ENCODE measurements around the gene WDR27.

Gene WDR27

DNA sequence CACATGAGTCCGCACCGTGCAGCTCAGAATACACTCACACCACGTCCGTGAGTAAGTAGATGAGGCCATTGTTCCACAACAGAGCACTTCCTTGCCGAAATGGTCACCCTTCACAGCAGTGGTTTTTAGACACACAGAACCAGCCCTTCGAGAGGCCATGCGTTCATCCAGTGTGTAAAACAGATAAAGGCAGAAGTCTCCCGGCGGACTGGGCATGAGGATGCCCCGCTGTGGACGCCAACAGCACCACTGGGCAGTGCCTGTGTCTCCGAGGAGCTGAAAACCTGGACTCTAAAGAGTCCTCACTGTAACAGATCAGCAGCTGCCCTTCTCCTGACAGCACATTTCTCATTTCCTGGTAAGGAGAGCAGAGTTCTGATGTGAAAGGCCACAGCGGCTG lies 75.2 kb downstream of the WDR27 start:
- TF ChIP-seq GATA3 (IDR thresholded peaks at IDR 0.05; ENCODE audit: low read depth, low read length) (no peak), GATA2 (IDR thresholded peaks at IDR 0.05; ENCODE audit: low read depth, low read length) (no peak)

DNA sequence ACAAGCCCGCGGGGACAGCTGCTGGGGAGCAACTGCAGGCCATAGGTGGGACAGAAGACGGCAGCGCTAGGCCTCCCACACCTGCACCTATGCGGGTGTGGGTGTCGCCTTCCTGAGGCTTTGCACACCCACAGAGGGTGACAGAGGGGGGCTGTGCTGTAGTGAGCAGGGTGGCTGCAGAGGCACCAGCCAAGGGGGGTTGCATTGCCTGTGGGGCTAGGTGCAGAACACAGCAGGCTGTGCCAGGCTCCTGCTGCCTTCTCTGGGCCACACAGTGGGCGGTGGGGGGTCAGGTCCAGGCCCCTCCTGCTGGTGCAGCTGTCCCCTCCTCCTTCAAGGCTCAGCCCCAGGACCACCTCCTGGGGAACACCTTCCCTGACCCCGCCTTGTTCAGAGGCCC lies 75.7 kb downstream of the WDR27 start:
- TF ChIP-seq GATA3 (IDR thresholded peaks at IDR 0.05; ENCODE audit: low read depth, low read length) (no peak), GATA2 (IDR thresholded peaks at IDR 0.05; ENCODE audit: low read depth, low read length) (no peak)

DNA sequence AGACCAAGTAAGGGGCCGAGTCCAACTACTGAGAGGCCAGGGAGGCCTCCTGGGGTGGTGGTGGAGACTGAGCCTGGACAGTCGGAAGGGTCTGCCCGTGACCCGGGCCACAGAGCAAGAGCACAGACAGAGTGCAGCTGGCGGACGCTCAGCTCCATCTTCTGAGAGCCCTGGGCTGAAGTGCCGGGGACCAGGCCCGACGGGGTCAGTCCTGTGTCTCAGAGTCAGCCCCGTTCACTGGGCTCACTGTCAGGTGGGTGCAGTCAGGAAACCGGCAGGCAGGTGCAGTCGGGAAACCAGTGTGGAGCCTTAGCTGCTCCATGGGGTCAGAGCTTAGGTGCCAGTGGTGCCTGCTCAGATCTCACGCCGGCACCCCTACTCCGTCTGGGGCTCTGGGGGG lies 76.5 kb downstream of the WDR27 start:
- TF ChIP-seq GATA3 (IDR thresholded peaks at IDR 0.05; ENCODE audit: low read depth, low read length) (no peak), GATA2 (IDR thresholded peaks at IDR 0.05; ENCODE audit: low read depth, low read length) (no peak)

DNA sequence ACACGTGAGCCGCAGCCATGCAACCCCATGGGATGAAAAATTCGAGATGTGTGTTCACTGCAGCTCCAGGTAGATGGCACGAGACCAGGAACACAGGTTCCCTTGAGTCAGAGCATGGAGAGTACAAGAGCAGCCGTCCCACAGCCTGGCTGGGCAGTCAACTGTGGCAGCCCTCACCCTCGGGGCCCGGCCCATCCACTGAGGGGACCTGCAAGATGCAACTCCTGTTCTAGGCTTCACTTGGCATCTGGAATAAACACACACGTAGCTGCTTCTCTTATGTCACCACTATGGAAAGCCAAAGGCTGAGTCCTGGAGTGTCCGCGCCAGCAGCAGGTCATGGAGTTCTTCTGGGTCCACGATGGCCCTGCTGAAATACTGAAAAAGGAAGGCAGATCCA lies 77.0 kb downstream of the WDR27 start:
- TF ChIP-seq GATA3 (IDR thresholded peaks at IDR 0.05; ENCODE audit: low read depth, low read length) (no peak), GATA2 (IDR thresholded peaks at IDR 0.05; ENCODE audit: low read depth, low read length) (no peak)

DNA sequence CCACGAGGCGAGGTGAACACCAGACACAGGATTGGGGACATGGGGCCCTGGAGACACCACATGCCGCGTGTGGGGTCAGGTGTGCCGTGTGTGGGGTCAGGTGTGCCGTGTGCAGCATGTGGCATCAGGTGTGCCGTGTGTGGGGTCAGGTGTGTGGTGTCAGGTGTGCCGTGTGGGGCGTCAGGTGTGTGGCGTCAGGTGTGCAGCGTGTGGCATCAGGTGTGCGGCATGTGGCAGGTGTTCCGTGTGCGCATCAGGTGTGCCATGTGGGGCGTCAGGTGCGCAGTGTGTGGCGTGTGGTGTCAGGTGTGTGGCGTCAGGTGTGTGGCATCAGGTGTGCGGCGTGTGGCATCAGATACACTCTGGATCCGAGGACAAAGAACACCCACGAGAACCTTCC lies 77.9 kb downstream of the WDR27 start:
- no peak for TF ChIP-seq GATA2 (IDR thresholded peaks at IDR 0.05; ENCODE audit: low read depth, low read length)
- TF ChIP-seq GATA3 (IDR thresholded peaks at IDR 0.05; ENCODE audit: low read depth, low read length): no peak

DNA sequence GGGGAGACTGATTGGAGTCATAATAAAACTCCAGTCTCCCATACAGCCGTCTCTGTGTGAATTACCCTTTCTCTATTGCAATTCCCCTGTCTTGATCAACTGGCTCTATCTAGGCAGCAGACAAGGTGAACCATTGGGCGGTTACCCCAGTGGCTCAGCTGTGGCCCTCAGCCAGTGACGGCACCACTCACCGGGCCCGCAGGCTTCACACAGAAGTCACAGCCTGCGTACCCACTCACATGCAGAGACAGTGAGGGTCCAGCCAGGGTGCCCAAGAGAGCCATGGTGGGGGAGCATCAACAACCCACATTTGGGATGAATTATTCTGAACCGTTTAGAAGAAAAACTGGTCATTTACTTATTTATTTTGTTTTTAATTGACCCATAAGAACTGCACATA lies 78.5 kb downstream of the WDR27 start:
- TF ChIP-seq GATA2 (IDR thresholded peaks at IDR 0.05; ENCODE audit: low read depth, low read length) (no peak), GATA3 (IDR thresholded peaks at IDR 0.05; ENCODE audit: low read depth, low read length) (no peak)

DNA sequence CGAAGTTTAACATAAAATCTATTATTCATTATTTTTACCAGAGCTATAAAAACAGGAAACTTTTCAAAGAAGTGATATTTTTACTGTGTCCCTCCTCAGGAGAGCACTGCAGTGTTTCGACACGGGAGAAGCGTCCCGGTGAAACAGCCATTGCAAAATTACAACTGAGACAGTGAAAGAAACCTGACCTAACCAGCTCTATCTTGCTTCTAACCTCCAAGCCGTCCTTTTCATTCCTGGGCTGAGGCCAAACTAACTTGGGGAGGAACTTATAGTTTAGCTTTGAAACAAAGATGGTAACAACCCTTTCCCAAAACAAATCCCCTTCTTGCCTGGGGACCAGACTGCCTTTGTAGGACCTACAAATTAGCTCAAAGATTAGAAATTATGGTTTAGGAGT lies 79.2 kb downstream of the WDR27 start:
- TF ChIP-seq GATA2 (IDR thresholded peaks at IDR 0.05; ENCODE audit: low read depth, low read length) (no peak), GATA3 (IDR thresholded peaks at IDR 0.05; ENCODE audit: low read depth, low read length) (no peak)

DNA sequence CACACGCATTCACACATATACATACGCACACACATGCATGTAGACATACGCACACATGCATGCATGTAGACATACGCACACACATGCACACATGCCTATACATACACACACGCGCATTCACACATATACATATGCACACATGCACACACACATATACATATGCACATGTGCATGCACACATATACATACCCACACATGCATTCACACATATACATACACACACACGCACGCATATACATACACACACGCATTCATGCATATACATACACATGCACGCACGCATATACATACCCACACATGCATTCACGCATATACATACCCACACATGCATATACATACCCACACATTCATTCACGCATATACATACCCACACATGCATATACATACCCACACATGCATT lies 80.5 kb downstream of the WDR27 start:
- TF ChIP-seq GATA3 (IDR thresholded peaks at IDR 0.05; ENCODE audit: low read depth, low read length) (no peak), GATA2 (IDR thresholded peaks at IDR 0.05; ENCODE audit: low read depth, low read length) (no peak)

DNA sequence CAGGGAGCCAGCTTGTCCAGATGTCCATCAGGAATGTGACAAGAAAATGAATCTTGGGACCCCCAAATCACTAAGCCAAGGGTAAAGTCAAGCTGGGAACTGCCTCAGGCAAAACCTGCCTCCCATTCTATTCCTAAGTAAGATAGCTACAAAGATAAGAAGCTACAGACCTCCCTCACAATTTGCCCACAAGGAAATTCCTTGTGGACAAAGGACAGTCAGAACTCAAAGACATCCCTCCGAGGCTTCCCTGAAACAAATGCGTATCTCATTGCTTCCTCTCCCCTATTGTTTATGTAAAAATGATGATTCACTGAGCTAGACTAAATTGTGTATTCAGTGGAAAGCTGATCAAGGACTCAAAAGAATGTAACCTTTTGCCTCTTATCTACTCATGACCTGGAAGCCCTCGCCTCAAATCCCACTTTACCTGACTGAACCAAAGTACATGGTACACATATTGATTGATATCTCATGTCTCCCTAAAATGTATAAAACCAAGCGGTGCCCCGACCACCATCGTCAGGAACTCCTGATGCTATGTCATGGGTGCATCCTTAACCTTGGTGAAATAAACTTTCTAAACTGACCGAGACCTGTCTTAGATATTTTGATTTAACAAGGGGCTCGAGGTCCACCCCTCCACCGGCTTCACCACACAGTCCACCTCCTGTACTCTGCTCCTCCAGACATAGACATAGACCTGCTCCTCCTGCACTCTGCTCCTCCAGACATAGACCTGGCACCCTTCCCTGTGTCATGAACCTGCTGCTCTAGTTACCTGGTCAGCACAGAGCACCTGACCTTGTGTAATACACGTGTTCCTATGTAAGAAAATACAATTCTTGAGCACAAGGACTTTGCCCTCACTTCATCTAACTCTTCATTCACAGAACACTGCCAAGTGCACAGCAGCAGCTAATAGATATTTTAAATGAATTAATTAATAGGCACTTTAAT lies 81.4 kb downstream of the WDR27 start:
- TF ChIP-seq GATA3 (IDR thresholded peaks at IDR 0.05; ENCODE audit: low read depth, low read length) (no peak), GATA2 (IDR thresholded peaks at IDR 0.05; ENCODE audit: low read depth, low read length) (no peak)

DNA sequence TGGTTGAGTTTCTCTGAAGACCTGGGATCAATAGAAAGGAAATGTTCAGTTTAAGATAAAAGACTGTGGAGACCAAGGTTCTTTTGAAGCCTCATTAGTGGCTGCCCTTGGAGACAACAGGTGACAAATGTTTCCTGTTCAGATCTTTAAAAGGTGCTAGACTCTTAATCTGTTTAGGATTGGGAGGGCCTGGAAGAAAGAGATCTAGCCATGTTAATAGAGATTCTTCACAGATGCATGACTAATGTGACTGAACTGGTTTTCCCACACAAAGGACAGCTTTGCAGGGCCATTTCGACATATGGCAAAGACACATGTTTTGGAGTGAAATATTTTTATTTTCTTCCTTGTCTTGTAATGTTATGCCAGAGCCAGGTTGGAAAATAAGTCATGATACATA lies 82.2 kb downstream of the WDR27 start:
- TF ChIP-seq GATA2 (IDR thresholded peaks at IDR 0.05; ENCODE audit: low read depth, low read length) (no peak), GATA3 (IDR thresholded peaks at IDR 0.05; ENCODE audit: low read depth, low read length) (no peak)

DNA sequence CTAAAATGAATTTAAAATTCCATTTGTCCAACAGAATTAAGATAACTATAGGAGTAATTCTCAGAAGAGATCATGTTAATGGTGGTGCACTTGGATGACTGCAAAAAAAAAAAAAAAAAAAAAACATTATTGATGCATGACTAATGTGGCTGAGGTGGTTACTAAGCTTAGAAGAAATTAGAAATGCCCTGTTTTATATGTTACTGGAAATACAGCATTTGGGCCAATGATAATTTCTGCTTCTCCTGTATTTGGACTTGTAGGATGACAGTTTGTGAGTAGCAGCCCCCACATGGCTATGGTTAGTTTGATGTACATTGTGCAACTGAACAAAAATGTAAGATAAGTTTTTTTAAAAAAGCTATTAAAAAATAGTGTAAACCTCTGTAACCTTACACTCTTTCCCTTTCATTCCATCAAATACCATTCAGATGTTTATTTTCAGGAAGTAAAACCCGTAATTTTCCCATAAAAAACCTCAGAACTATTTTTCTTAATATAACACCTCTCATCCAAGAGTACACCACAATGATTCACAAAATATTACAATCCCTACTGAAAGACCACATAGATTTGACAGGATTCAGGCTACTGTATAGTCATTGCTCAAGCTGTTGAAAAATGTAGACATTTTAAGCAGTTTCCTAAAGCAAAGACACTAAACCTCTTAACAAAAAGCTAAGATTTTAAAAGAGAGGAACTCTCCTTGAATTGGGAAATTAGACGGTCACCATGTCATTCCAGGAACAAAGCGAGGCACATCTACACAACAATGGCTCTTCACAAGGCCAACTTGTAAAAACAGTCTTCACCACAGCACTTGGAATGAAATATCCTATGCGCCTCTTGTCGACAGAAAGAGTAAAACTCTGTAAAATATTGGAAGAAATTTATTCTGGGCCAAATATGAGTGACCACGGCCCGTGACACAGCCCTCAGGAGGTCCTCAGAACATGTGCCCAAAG lies 83.0 kb downstream of the WDR27 start:
- TF ChIP-seq GATA3 (IDR thresholded peaks at IDR 0.05; ENCODE audit: low read depth, low read length) (no peak), GATA2 (IDR thresholded peaks at IDR 0.05; ENCODE audit: low read depth, low read length) (no peak)

DNA sequence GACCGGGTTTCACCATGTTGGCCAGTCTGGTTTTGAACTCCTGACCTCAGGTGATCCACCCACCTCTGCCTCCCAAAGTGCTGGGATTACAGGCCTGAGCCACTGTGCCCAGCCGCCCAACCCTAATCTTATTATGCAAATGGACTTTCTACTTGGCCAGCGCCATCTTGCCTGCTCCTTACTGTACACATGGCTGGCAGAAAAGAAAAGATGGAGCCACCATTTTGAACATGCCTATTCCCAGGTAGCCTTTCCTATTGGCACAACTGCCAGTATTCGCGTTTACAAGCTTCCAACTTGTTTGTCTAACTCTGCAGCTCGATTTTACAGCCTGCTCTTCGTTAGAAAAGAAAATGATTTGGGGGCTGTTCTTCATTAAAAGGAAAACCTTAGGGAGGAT lies 84.3 kb downstream of the WDR27 start:
- TF ChIP-seq GATA3 (IDR thresholded peaks at IDR 0.05; ENCODE audit: low read depth, low read length) (no peak), GATA2 (IDR thresholded peaks at IDR 0.05; ENCODE audit: low read depth, low read length) (no peak)

DNA sequence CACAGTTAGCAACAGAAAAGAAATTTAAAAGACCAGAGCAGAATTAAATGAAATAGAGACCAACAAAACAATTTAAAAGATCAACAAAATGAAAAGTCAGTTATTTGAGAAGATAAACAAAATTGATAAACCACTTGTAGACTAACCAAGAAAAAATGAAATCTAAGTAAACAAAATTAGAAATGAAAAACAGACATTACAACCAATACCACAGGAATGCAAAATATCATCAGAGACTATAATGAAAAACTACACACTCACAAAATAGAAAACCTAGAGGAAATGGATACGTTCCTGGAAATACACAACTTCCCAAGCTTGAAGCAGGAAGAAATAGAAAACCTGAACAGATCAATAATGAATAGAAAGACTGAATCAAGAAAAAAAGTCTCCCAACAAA lies 97.8 kb downstream of the WDR27 start:
- TF ChIP-seq GATA2 (IDR thresholded peaks at IDR 0.05; ENCODE audit: low read depth, low read length): no peak

DNA sequence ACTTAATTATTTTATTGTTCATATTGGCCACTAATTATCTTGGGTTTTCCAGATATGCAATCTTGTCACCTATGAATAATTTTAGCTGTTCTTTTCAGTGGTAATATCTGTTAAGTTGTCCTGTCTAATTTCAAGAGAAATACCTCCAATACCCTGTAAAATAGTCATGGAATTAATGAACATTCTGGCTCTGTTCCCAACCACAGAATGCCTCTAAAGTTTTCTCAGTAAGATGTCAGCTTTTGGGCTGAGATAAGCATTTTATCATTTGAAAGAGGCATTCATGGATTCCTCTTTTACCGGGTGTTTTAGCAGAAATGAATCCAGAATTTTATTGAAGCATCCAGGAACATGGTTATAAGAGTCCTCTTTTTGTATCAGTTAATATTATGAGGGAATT lies 109.3 kb downstream of the WDR27 start:
- TF ChIP-seq GATA2 (IDR thresholded peaks at IDR 0.05; ENCODE audit: low read depth, low read length) (no peak), GATA3 (IDR thresholded peaks at IDR 0.05; ENCODE audit: low read depth, low read length) (no peak)
